ENCODE results near the gene PAPSS2. TPM values are rescaled to one million over a fixed set of nuclear protein-coding genes. Genes with fewer than 3 reads are reported as not detected.

The PAPSS2 gene
- total RNA-seq, 1 donor = 81.8 TPM

GRCh38 chr10:87654212-87654611, 5.5 kb upstream of the PAPSS2 start:
- Histone ChIP-seq H3K79me2 (ENCODE audit: insufficient read depth, low read length) (no peaks in the 10 kb centered on the region), H3K4me2 (ENCODE audit: insufficient read depth, low read length) (no peak overlapping the region), H4K20me1 (ENCODE audit: insufficient read depth, low read length) (no peaks in the 10 kb centered on the region), H3K4me3 (ENCODE audit: insufficient read depth, low read length) (no peak overlapping the region), H3K4me1 (ENCODE audit: insufficient read depth, low read length) (peaks cover 30% of the 10 kb centered on the region), H3K27me3 (ENCODE audit: insufficient read depth, low read length) (no peaks in the 10 kb centered on the region), H3K36me3 (ENCODE audit: insufficient read depth, low read length) (no peaks in the 10 kb centered on the region), H3K27ac (ENCODE audit: low read depth, low read length) (no peak overlapping the region), H2AFZ (ENCODE audit: low read length) (no peak overlapping the region), H3K9me3 (ENCODE audit: low read depth, low read length) (no peaks in the 10 kb centered on the region)
- no peak for DNase-seq (ENCODE audit: insufficient read length, low spot score, missing footprints)
- TF ChIP-seq CTCF (IDR thresholded peaks at IDR 0.05; ENCODE audit: extremely low read depth, low read depth, low read length) = no peak

DNA sequence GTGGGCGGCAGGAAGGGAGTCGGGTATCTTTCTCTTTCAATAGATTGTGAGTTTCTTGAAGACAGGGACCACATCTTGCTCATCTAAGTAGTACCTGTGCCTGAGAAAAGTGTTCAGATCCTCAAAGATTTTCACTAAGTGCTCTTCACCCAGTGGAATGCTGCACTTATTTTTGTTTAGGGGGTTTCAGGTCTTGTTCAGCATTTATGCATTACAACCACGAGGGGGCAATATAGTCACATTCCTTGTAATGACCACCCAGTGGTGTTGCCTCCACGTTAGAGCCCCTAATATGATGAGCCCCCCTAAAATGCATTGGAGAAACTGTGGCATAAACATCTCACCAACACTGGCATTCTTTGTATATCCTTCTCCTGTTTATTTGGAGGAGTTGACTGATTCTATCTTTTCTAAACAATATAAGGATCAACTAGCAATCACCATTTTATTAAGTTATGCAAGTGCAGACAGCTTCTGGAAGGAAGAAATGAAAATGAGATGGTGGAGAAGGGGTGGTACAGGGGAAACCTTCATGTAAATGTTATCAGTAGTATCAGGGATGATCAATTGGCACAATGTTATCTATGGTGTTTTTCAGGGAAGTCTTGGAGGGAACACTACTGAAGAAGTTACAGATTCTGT, 3.1 kb upstream of the PAPSS2 start:
- Histone ChIP-seq H3K36me3 (ENCODE audit: insufficient read depth, low read length) (no peaks in the 10 kb centered on the region), H3K4me3 (ENCODE audit: insufficient read depth, low read length) (no peak overlapping the region), H3K4me2 (ENCODE audit: insufficient read depth, low read length) (peak overlapping the region; percentile 4), H2AFZ (ENCODE audit: low read length) (peak overlapping the region; percentile 23), H3K79me2 (ENCODE audit: insufficient read depth, low read length) (peaks cover 15% of the 10 kb centered on the region), H3K27me3 (ENCODE audit: insufficient read depth, low read length) (no peaks in the 10 kb centered on the region), H3K9me3 (ENCODE audit: low read depth, low read length) (no peaks in the 10 kb centered on the region), H4K20me1 (ENCODE audit: insufficient read depth, low read length) (peaks cover 5% of the 10 kb centered on the region), H3K4me1 (ENCODE audit: insufficient read depth, low read length) (peaks cover 36% of the 10 kb centered on the region), H3K27ac (ENCODE audit: low read depth, low read length) (peak overlapping the region; percentile 63)
- DNase-seq (ENCODE audit: insufficient read length, low spot score, missing footprints) = peak; percentile 78
- peak; percentile 70 for TF ChIP-seq CTCF (IDR thresholded peaks at IDR 0.05; ENCODE audit: extremely low read depth, low read depth, low read length)

DNA sequence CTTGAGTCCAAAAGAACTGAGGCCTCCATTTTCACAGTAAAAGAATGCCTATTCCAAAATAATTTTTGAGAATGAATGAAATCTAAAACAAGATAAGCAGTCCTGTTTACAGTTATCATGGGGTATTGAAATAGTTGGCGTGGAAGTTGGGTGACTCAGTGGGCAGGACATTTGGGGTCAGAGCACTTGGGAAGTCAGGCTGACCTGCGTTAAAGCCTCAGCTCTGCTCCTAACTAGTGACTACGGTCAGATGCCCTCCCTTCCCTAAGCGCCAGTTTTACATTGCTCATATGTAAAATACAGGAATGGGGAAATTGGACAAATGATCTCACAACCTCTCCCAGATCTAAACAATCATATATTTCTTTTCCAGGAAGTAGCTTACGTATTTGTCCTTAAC, 2.3 kb upstream of the PAPSS2 start:
- Histone ChIP-seq H3K27me3 (ENCODE audit: insufficient read depth, low read length) (no peaks in the 10 kb centered on the region), H3K9me3 (ENCODE audit: low read depth, low read length) (no peaks in the 10 kb centered on the region), H3K4me1 (ENCODE audit: insufficient read depth, low read length) (peaks cover 44% of the 10 kb centered on the region), H3K4me3 (ENCODE audit: insufficient read depth, low read length) (no peak overlapping the region), H4K20me1 (ENCODE audit: insufficient read depth, low read length) (peaks cover 5% of the 10 kb centered on the region), H3K4me2 (ENCODE audit: insufficient read depth, low read length) (peak overlapping the region; percentile 22), H3K79me2 (ENCODE audit: insufficient read depth, low read length) (peaks cover 24% of the 10 kb centered on the region), H3K27ac (ENCODE audit: low read depth, low read length) (peak overlapping the region; percentile 63), H2AFZ (ENCODE audit: low read length) (peak overlapping the region; percentile 39), H3K36me3 (ENCODE audit: insufficient read depth, low read length) (no peaks in the 10 kb centered on the region)
- DNase-seq (ENCODE audit: insufficient read length, low spot score, missing footprints) = peak; percentile 93
- TF ChIP-seq CTCF (IDR thresholded peaks at IDR 0.05; ENCODE audit: extremely low read depth, low read depth, low read length) = no peak

DNA sequence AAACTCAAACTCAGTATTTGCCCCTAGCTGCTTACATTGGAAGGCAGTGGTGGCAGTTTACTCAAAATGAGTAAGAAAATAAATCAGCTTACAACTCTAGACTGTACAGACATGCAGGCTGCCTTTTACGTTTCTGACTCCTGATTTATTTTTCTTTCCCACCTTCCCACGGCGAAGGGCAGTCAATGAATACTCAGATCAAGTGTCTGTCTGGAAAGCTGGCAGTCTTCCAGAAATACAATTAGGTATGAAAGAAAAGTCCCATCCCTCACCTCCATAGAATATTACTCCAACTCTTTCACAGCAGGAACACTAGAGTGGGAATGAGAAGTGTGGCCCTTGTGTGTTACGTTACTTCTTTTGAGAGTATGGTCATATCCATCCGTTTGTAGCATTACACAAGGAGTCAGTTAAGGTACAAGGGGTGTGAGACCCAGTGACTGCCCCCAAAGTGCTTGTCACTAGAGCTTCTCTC, 1.3 kb upstream of the PAPSS2 start:
- H3K9me3 ChIP-seq (ENCODE audit: low read depth, low read length) = no peaks in the 10 kb centered on the region
- peaks cover 33% of the 10 kb centered on the region for H3K79me2 ChIP-seq (ENCODE audit: insufficient read depth, low read length)
- peaks cover 9% of the 10 kb centered on the region for H4K20me1 ChIP-seq (ENCODE audit: insufficient read depth, low read length)
- DNase-seq (ENCODE audit: insufficient read length, low spot score, missing footprints) = no peak
- no peak for TF ChIP-seq CTCF (IDR thresholded peaks at IDR 0.05; ENCODE audit: extremely low read depth, low read depth, low read length)
- H3K27me3 ChIP-seq (ENCODE audit: insufficient read depth, low read length) = no peaks in the 10 kb centered on the region
- peak overlapping the region; percentile 13 for H3K27ac ChIP-seq (ENCODE audit: low read depth, low read length)
- H3K36me3 ChIP-seq (ENCODE audit: insufficient read depth, low read length) = peaks cover under 1% of the 10 kb centered on the region
- no peak overlapping the region for H3K4me3 ChIP-seq (ENCODE audit: insufficient read depth, low read length)
- no peak overlapping the region for H3K4me2 ChIP-seq (ENCODE audit: insufficient read depth, low read length)
- H2AFZ ChIP-seq (ENCODE audit: low read length) = no peak overlapping the region
- peaks cover 47% of the 10 kb centered on the region for H3K4me1 ChIP-seq (ENCODE audit: insufficient read depth, low read length)
